GM12892 (cell line): ENCODE data around the gene COPG2.

Experiments used
- DNase-seq: peaks from one replicate; pipeline ENCODE4 v3.0.0; 2011; ENCODE audit not compliant: insufficient read length
- FAIRE-seq: peaks from 2 replicates; lab custom pipeline; 2011; peaks lifted over from hg19 to GRCh38; lab: Jason Lieb, UNC
- POLR2A ChIP-seq: IDR thresholded peaks from 2 replicates; pipeline ENCODE4 v1.6.1; 2011; ENCODE audit warnings: low read depth, low read length, control low read depth
- POLR2AphosphoS5 ChIP-seq: IDR thresholded peaks from 2 replicates; pipeline ENCODE4 v1.6.1; 2011; ENCODE audit warnings: low read depth, low read length, control low read depth
- TAF1 ChIP-seq: IDR thresholded peaks from 2 replicates; pipeline ENCODE4 v1.6.1; 2011; ENCODE audit warnings: low read depth, mild to moderate bottlenecking, control low read depth, low read length, borderline replicate concordance

Gene COPG2

DNA sequence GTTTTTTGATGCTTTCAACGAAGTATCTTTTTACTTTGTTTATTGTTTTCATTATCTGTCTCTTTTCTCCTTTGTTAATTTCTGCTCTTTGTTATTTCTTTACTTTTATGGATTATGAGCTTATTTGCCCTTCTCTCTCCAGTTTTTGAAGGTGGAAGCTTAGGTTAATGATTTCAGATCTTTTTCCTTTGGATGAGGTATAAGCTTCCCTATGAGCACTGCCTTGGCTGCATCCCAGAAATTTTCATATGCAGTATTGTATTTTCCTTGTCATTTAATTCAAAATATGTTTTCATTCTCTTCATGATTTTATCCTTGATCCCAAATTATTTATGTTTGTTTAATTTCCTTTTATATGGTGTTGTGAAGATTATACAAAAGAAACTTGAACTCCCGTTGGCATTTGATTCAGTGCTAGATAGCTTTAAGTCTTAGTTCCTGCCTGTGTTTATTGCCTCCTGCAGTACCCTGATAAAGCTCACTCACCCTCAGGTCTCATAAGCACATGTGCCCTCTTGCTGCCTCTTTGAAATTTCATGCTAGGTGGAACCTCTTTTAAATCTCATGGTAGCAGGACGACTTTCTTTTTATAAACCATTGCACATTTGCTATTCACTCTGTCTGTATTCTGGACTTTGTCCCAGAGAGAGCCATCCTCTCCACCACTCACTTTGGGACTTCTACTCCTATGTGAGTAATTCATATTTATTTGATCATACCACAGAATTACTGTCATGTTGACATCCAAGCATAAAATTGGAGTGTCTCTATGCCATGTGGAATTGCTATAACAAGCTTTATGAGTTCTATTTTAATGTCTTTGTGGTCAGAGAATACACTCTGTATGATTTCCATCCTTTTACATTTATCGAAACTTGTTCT, 204.8 kb downstream of the COPG2 start:
- TF ChIP-seq POLR2A (no peak), POLR2AphosphoS5 (no peak), TAF1 (no peak)
- FAIRE-seq: no peak

DNA sequence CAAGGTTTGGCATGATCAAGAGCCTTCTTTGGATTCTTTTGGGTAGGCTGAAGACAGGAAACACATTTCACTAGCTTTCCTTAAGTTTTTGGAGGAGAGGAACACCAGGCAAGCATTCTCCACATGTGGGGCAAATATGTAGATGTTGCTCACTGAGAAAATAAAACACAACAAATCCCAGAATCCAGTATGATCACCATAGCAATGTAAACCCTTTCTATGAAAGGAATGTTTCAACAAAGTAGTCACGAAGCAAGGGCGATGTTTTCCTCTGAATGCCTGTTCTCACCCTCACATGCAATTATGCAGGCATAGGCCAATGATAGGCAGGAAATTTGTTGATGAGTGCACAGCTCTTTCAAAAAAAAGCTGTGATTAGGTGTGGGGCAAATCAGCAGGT, 207.3 kb downstream of the COPG2 start:
- no peak for DNase-seq
- TF ChIP-seq POLR2A: no peak
- FAIRE-seq: no peak

More for the DNA sequence above, 204.8 kb downstream of the COPG2 start:
- no peak for DNase-seq

DNA sequence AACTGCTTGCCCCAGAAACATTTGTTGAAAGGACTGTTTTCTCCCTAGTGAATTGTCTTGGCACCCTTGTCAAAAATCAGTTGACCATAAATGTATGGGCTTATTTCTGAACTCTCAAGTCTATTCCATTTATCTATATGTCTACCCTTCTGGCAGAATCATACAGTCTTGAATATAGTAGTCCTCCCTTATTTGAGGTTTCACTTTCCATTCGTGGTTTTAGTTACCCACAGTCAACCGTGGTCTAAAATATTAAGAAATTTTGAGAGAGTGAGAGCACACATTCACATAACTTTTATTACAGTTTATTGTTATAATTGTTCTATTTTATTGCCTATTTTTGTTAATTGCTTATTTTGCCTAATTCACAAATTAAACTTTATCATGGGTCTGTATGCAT, 210.3 kb downstream of the COPG2 start:
- TF ChIP-seq TAF1 (no peak), POLR2AphosphoS5 (no peak), POLR2A (no peak)
- DNase-seq (no peak), FAIRE-seq (no peak)
